GM12875 (cell line): Measurements from ENCODE around the gene APEX1.
"Not testable (repeated sequence)": the region's sequence is repeated elsewhere in the genome, so short reads cannot be mapped to it uniquely, and the experiment has no call there.

Source experiments
- H3K4me3 ChIP-seq: one replicate; pipeline ENCODE4 v1.5.1; 2011; ENCODE audit warnings: low read depth, low read length, control low read depth
- CTCF ChIP-seq: IDR thresholded peaks from 2 replicates; pipeline ENCODE4 v1.5.1; 2011; ENCODE audit warnings: low read depth, mild to moderate bottlenecking, control low read depth, inconsistent platforms, low read length, moderate library complexity, borderline replicate concordance; ENCODE audit not compliant: insufficient read depth

Gene APEX1

DNA sequence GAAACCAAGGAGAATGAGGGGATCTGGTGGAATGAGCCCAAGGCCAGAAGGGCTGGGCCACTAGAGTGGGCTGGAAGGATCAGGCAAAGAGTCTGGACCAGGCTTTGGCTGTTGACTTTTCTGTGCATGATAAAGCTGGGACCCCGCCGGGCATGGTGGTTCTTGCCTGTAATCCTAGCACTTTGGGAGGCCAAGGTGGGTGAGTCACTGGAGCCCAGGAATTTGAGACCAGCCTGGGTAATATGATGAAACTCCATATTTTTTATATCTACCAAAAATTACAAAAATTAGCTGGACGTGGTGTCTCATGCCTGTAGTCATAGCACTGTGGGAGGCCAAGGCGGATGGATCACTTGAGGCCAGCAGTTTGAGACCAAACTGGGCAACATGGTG is 18.7 kb upstream of the APEX1 start:
- no peak for TF ChIP-seq CTCF
- H3K4me3 ChIP-seq = no peak overlapping the region

DNA sequence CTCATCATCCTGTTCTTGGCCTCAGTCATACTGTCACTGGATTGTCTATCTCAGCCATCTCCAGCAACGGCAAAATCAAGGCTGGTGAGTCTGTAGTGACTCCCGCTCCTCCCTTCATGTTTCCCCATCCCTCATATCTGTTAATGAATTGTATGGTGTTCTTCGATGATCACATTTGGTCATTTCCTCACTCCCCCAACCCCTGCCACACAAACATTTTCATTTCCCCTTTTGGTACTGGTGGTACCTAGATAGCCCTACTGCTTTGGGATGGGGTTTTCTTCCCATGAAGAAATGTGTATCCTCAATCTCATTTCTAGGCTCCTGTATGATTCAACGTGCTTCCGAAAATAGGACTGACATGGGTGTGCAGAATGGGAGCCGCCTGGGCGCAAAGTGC is 16.4 kb upstream of the APEX1 start:
- no peak for TF ChIP-seq CTCF
- no peak overlapping the region for H3K4me3 ChIP-seq

- no peak for TF ChIP-seq CTCF
- no peak overlapping the region for H3K4me3 ChIP-seq
Measured at GRCh38 chr14:20440465-20440864, 14.6 kb upstream of the APEX1 start.

DNA sequence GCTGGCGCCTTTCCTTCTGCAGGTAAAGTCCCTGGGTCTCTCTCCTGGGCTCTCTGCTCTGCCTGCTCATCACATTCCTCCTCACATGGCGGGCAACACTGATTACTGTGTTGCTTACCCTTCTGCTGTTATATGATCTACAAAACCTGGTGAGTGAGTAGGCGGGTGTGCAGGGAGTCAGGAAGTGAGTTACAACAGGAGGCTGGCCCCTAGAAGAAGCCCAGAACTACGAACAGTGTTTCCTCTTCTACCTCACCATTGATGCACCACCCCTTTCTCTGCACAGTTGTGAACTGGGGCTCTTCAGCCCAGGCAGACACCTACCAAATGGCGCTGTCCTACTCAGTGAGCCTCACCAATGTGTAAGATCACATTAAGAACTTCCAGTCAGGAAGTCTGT is 14.1 kb upstream of the APEX1 start:
- TF ChIP-seq CTCF = no peak
- no peak overlapping the region for H3K4me3 ChIP-seq

DNA sequence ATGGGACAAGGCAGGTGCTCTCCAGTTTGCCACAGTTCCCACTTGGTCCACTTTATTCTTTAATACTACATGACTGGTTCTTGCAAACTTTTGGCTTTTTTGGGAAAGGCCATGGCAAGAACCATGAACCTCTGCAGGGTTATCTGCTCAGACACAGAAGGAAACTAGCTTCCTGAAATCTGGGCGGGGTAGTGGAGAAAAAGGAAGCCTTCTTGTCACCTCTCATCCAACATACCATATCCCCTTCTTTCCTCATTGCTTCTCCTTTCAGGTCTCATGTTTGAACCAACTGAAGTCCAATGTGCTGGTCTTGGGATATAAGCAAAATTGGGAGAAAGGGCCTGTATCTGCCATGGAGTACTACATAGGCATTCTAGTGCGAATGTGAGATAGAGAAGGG is 13.6 kb upstream of the APEX1 start:
- H3K4me3 ChIP-seq = no peak overlapping the region

GRCh38 chr14:20443650-20444049 is 11.4 kb upstream of the APEX1 start:
- not testable (repeated sequence) for H3K4me3 ChIP-seq

More for the DNA sequence above, 13.6 kb upstream of the APEX1 start:
- no peak for TF ChIP-seq CTCF

- no peak for TF ChIP-seq CTCF
- no peak overlapping the region for H3K4me3 ChIP-seq
Measured at GRCh38 chr14:20446889-20447288, 8.1 kb upstream of the APEX1 start.

GRCh38 chr14:20452831-20453230 is 2.2 kb upstream of the APEX1 start:
- not testable (repeated sequence) for H3K4me3 ChIP-seq
